Stimulated activated CD8-positive, alpha-beta memory T cell treated with anti-CD3 and anti-CD28 coated beads, Interleukin-4, amount 100 ng/mL, for 48 hours (primary cell): ENCODE measurements around the gene GHRH.

Source experiments
- DNase-seq: peaks from one replicate; pipeline ENCODE4 v3.0.0-alpha.2; 2020

The GHRH gene

DNA sequence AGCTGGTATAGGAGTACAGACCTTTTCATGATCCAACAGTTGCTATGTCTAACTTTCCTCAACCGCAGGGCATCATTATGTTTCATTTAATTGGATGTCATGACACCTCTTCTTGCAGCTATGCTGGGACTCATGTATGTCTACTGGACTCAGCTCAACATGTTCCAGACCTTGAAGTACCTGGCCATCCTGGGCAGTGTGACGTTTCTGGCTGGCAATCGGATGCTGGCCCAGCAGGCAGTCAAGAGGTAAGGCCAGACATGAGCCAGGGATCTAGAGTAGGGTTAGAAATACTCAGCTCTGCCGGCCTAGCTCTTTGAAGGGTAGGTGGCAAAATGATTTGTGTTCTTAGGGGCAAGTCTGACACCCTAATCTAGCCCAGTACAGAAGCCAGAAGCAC lies 25.2 kb downstream of the GHRH start:
- no peak for DNase-seq

- no peak for DNase-seq
Observed at GRCh38 chr20:37235065-37235464, 26.5 kb downstream of the GHRH start.

DNA sequence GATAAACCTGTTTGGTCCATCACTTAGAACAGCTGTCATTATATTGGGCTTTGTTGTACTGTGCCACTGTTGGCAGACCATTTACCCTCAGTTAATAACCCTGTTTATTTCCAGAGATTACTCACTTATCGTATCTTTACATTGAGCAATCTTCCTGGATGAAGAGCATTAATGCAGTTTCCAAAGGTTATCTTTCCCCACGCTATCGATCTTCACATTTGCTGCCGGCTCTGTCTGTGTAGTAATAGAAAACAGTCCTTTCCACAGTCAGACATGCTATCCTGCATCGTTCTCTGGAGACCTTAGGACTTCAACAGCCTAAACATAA lies 27.4 kb downstream of the GHRH start:
- DNase-seq: no peak

GRCh38 chr20:37233548-37234253 lies 27.9 kb downstream of the GHRH start:
- DNase-seq: no peak

- no peak for DNase-seq
Observed at GRCh38 chr20:37231947-37232630, 29.5 kb downstream of the GHRH start.

- no peak for DNase-seq
Observed at GRCh38 chr20:37230200-37230599, 31.4 kb downstream of the GHRH start.

- DNase-seq: no peak
Observed at GRCh38 chr20:37229357-37229756, 32.3 kb downstream of the GHRH start.

GRCh38 chr20:37228656-37229055 lies 33.0 kb downstream of the GHRH start:
- DNase-seq: no peak

GRCh38 chr20:37228082-37228481 lies 33.5 kb downstream of the GHRH start:
- no peak for DNase-seq

GRCh38 chr20:37226889-37227288 lies 34.7 kb downstream of the GHRH start:
- no peak for DNase-seq

DNA sequence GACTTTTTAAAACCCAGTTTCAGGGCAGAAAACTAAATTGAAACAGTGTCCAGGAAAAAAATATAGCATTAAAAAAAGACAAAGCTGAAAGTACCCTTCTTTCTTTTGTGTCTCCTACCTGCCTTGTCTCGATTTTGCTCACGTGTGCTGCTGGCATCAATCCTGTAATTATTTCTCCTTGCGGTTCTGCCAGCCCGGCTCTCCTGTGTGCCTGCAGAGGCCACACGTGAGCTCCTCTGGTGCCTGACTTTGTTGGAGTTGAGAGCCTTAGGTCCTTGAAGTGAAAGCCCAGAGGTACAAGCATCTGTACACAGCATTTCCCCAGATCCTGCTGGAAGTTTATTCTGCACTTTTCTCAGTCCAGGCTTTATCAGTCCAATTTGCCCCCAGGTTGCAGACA lies 36.5 kb downstream of the GHRH start:
- DNase-seq: no peak

DNA sequence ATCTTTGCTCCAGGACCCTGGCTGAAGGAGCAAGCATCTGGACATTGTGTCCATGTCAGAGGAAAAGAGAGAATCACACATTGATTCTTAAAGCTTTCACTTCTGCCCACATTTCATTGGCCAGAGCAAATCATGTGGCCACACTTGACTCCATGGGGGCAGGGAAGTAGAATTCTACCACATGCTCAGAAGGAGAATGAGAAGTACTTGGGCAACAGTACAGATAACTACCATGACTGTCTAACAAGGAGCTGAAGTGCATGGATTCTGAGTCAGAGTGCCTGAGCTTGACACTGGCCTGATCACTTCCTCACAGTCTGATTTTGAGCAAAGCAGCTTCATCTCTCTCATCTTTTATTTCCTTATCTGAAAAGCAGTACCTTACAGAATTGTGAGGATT lies 38.6 kb downstream of the GHRH start:
- DNase-seq: no peak

DNA sequence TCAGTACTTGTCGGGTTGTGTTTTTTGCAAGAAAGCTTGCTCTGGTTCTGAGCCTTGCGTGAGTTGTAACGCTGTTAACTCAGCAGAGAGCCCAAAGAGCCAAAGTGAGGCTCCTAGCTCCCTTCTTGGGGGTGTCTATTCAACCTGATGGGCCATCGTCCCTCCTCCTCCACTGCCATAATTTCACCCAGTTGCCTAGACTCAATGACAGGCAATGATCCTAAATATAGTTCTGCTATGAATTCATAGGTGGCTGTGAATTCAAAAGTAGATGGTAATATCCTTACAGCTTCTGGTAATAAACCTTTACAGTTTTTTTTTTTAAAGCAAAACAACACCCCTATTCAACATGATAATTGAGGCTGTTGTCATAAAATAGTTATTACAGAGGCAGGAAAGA lies 39.5 kb downstream of the GHRH start:
- DNase-seq: no peak

DNA sequence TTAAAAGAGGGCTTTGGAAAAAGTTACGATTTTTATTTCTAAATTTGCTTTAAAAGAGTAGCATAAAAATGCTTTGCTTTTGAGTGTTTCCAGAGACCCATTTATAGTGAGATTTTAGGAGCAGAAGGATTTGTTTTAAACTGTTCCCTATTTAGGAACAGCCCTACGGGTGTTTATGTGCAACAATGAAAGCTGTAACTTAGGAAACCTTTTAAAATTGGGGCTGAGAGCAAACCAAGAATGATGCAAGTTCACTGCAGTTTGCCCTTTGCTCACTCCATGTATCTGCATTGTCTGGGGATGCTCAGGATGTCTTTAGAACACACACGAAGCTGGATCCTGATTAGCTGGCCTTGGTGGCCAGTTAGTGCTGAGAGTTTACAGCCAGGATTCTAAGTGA lies 40.9 kb downstream of the GHRH start:
- DNase-seq: no peak

GRCh38 chr20:37219751-37220668 lies 41.6 kb downstream of the GHRH start:
- DNase-seq: no peak

- DNase-seq: no peak
Observed at GRCh38 chr20:37218976-37219375, 42.6 kb downstream of the GHRH start.

DNA sequence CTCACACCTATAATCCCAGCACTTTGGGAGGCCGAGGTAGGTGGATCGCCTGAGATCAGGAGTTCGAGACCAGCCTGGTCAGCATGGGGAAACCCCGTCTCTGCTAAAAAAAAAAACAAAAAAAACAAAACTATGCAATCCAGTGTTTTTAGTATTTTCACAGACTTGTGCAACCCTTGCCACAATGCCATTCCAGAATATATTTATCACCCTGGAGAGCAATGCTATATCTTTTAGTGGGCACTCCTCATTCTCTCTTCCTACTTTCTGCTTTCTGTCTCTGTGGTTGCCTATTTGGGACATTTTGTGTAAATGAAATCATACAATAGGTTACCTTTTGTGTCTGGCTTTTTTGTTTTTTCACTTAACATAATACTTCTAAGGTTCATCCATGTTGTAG lies 43.2 kb downstream of the GHRH start:
- no peak for DNase-seq

DNA sequence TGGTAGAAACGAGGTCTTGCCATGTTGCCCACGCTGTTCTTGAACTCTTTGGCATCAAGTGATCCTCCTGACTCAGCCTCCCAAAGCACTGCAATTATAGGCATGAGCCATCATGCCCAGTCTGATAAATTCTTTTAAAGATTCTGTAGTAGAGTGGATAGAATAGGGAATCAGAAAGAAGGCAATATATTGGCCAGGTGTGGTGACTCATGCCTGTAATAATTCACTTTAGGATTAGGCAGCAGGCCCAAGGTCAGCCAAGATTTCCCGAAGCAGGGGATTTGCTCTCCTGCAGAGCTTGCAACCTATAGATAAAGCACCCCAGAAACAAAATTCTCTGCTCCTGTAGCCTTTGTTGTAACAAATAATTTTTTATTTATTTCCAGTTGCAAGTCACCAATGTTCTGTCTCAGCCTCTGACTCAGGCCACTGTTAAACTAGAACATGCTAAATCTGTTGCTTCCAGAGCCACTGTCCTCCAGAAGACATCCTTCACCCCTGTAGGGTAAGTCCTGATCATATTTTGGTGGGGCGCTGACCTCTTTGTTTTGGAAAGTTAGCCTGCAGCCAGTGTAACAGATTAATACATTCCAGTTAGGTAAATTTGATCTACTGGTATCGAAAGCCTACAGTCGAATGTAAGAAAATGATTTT lies 51.8 kb downstream of the GHRH start:
- DNase-seq: no peak

DNA sequence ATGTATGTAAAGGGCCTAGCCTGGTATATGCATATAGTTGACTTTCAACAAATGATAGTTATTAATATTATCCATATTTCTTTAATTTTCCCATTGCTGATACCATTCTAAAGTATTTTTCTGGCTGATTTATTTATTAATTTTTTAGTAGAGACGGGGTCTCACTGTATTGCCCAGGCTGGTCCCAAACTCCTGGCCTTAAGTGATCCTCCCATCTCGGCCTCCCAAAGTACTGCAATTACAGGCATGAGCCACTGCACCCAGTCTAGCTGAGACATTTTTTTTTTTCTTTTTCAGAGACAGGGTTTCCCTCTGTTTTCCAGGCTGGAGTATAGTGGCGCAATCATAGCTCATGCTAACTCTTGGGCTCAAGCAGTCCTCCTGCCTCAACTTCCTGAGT lies 52.4 kb downstream of the GHRH start:
- DNase-seq: no peak

DNA sequence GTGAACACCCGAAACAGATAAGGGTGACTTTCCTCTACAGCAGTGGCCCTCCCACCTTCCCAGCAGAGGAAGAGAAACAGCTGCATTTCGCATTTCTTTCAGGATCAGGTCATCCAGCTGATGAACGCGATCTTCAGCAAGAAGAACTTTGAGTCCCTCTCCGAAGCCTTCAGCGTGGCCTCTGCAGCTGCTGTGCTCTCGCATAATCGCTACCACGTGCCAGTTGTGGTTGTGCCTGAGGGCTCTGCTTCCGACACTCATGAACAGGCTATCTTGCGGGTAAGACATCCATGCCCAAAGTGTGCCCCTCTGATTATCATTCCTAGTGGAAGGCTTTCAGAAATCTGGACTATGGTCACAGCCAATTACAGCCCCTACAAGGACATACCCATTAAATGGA lies 54.4 kb downstream of the GHRH start:
- no peak for DNase-seq

DNA sequence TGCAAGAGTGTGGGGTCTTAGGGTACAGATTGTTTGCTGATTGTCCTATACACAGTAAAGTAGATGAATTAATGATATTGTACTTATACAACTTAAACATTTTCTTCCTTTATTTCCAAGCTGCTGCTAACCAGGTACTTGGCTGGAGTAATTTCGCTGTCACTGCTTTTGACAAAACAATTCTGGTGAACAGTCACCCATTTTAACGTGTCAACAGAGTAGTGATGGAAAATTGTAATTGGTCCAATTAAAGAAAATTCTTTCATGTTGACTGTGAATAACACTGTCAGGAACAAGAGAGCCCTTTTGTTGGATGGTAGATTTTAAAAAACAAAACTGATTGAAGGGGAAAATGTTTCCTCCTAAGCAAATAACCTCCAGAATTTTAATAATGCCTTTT lies 55.8 kb downstream of the GHRH start:
- DNase-seq: no peak

GRCh38 chr20:37205130-37205529 lies 56.5 kb downstream of the GHRH start:
- no peak for DNase-seq

DNA sequence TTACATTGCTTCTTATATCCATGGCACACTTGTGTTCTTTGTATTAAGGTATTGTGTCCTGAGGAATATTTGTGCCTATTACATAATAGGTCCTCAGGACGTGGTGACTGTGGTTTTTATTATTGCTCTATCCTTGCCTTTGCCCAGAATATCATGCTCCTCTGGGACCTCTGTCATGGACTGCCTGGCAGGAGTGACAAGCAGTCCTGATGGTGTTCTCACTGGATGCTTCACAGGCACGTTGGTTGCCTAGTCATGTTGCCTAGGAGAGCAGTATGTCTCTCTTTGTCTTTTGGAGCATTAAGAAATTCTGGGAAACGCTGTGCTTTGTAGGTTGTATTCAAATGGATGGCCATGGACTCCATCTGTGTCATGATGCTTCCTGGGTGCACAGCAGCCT lies 57.6 kb downstream of the GHRH start:
- no peak for DNase-seq
